Measurements from ENCODE around the gene BORCS5. TPM values are rescaled to one million over a fixed set of nuclear protein-coding genes. Genes with fewer than 3 reads are reported as not detected.
A peak's percentile ranks its signal among the peaks of the same experiment; 100 is the strongest.

The BORCS5 gene
- total and polyA plus RNA-seq, 2 donors (not counting 1 experiment from before 2014, with no cell fraction given) = 11.9 to 46.2 TPM

DNA sequence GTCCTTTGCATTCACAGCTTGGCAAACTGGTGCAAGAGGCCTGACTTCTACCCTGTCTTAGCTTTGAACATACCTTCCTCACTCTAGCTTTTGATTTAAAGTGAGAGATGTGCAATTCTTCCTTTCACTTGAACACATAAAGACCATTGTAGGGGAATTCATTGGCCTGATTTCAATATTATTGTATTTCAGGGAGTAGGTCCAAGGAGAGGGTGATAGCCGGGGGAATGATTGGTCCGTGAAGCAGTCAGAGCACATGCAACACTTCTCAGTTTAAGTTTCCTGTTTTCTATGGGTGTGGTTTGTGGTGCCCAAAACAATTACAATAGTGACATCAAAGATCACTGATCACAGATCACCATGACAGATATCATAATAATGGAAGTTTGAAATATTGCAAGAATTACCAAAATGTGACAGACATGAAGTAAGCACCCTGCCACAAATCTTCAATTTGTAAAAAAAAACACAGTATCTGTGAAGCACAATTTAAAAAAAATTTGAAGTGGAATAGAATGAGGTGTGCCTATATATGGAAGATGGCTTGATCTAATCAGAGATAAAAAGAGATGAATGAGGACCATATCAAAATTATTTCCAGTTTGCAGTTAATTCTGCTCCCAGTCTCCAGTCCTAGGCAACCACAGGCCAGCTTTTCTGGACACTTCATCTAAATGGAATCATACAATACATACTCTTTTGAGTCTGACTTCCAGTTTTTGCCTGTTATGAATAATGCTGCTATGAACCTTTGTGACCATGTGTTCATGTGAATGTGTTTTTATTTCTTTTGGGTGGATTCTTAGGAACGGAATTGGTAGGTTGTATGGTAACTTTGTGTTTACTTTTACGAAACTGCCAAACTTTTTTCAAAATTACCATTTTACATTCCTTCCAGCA lies 23.2 kb downstream of the BORCS5 start:
- Histone ChIP-seq H3K9ac (ENCODE audit: low read length) (no peak overlapping the region), H2AFZ (ENCODE audit: insufficient read depth, low read depth, low read length, poor library complexity, severe bottlenecking) (peak overlapping the region; percentile 29), H3K79me2 (ENCODE audit: control insufficient read depth, insufficient read depth, low read length) (peaks cover 25% of the 10 kb centered on the region), H3K27ac (ENCODE audit: low read length in 2 of 2) (peak overlapping the region; percentile 4 to 24), H3K4me1 (ENCODE audit: control insufficient read depth in 2 of 2, insufficient read depth in 2 of 2, low read length in 2 of 2) (peaks cover 10 to 12% of the 10 kb centered on the region in 2 donors), H4K20me1 (ENCODE audit: control insufficient read depth, insufficient read depth, low read length, poor library complexity, severe bottlenecking) (no peaks in the 10 kb centered on the region), H3K4me2 (replicated peaks; ENCODE audit: low read depth, low read length, poor library complexity, severe bottlenecking) (peak overlapping the region; percentile 43), H3K27me3 (replicated peaks in 1 of 4; ENCODE audit: control extremely low read depth in 1 of 4, control insufficient read depth in 3 of 4, insufficient read depth in 4 of 4, low read length in 3 of 4) (no peaks in the 10 kb centered on the region), H3K4me3 (ENCODE audit: control extremely low read depth in 1 of 5, extremely low read depth in 1 of 5, insufficient read depth in 1 of 5, low read depth in 2 of 5, low read length in 4 of 5) (no peak overlapping the region), H3K9me3 (ENCODE audit: control extremely low read depth in 1 of 3, control insufficient read depth in 2 of 3, insufficient read depth in 1 of 3, low read length in 2 of 3) (no peaks in the 10 kb centered on the region), H3K36me3 (replicated peaks in 1 of 2; ENCODE audit: control extremely low read depth in 1 of 2, control insufficient read depth in 1 of 2, extremely low read depth in 1 of 2, insufficient read depth in 2 of 2, low read length in 1 of 2) (peaks cover 2 to 6% of the 10 kb centered on the region in 2 experiments)
- CTCF ChIA-PET = interaction anchor here (0.7 to 10.8 kb wide), 10 partner anchors 7 to 357 kb away, joined by 3 to 168 read pairs (median 5); partner anchors contain the start of gene DUSP16
- Mint-ChIP-seq H3K4me3 (peak overlapping the region; percentile 42), H3K27ac (peak overlapping the region; percentile 69), H3K27me3 (no peaks in the 10 kb centered on the region), H3K9me3 (ENCODE audit: insufficient read depth) (no peaks in the 10 kb centered on the region), H3K4me1 (peaks cover 22% of the 10 kb centered on the region)
- peak; percentile 71 for DNase-seq
- TF ChIP-seq, protein P1, sequence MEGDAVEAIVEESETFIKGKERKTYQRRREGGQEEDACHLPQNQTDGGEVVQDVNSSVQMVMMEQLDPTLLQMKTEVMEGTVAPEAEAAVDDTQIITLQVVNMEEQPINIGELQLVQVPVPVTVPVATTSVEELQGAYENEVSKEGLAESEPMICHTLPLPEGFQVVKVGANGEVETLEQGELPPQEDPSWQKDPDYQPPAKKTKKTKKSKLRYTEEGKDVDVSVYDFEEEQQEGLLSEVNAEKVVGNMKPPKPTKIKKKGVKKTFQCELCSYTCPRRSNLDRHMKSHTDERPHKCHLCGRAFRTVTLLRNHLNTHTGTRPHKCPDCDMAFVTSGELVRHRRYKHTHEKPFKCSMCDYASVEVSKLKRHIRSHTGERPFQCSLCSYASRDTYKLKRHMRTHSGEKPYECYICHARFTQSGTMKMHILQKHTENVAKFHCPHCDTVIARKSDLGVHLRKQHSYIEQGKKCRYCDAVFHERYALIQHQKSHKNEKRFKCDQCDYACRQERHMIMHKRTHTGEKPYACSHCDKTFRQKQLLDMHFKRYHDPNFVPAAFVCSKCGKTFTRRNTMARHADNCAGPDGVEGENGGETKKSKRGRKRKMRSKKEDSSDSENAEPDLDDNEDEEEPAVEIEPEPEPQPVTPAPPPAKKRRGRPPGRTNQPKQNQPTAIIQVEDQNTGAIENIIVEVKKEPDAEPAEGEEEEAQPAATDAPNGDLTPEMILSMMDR (IDR thresholded peaks at IDR 0.05) = no peak
- no peak for TF ChIP-seq EZH2 (IDR thresholded peaks at IDR 0.05; ENCODE audit: borderline replicate concordance, insufficient read depth, low read depth, low read length, poor library complexity, severe bottlenecking)
- POLR2A ChIA-PET = no interaction called here
- WGBS (ENCODE audit: insufficient coverage) = no CpG with 5 or more reads among the region's 4 CpGs
- peak; percentile 72 for ATAC-seq (ENCODE audit: low read depth)
- intact Hi-C loops (cut with micrococcal nuclease) = no loop called here
